ENCODE results near the gene PAK1IP1.
"Not testable (repeated sequence)": the region's sequence is repeated elsewhere in the genome, so short reads cannot be mapped to it uniquely, and the experiment has no call there.

The PAK1IP1 gene

DNA sequence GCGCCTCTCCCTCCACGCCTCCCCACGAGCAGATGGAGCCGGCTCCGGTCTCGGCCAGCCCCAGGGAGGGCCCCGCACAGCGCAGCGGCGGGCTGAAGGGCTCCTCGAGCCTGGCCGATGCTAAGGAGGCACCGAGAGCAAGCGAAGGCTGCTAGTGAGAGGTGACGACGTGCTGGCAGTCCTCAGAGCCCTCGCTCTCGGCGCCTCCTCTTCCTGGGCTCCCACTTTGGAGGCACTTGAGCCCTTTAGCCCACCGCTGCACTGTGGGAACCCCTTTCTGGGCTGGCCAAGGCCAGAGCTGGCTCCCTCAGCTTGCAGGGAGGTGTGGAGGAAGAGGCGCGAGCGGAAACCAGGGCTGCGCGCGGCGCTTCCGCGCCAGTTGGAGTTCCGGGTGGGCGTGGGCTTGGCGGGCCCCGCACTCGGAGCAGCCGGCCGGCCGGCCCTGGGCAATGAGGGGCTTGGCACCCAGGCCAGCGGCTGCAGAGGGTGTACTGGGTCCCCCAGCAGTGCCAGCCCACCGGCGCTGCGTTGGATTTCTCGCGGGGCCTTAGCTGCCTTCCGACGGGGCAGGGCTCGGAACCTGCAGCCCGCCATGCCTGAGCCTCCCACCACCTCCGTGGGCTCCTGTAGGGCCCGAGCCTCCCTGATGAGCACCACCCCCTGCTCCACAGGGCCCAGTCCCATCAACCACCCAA, 25.6 kb downstream of the PAK1IP1 start:
- DNase-seq (ENCODE audit: low read depth in 1 of 2, low spot score in 1 of 2) = peak in 1 of 2 experiments; percentile 54
- TF ChIP-seq POLR2AphosphoS5 (IDR thresholded peaks at IDR 0.05; ENCODE audit: low read depth) (0 out of 2 replicates have a peak, but pooled peaks have one; percentile 14), GABPA (IDR thresholded peaks at IDR 0.05; ENCODE audit: low read depth) (no peak)
- Histone ChIP-seq H3K27me3 (ENCODE audit: insufficient read depth, poor library complexity, severe bottlenecking) (no peaks in the 10 kb centered on the region), H3K27ac (replicated peaks) (peak overlapping the region; percentile 83), H3K4me3 (replicated peaks; ENCODE audit: insufficient read depth, low read length) (peak overlapping the region; percentile 49)

DNA sequence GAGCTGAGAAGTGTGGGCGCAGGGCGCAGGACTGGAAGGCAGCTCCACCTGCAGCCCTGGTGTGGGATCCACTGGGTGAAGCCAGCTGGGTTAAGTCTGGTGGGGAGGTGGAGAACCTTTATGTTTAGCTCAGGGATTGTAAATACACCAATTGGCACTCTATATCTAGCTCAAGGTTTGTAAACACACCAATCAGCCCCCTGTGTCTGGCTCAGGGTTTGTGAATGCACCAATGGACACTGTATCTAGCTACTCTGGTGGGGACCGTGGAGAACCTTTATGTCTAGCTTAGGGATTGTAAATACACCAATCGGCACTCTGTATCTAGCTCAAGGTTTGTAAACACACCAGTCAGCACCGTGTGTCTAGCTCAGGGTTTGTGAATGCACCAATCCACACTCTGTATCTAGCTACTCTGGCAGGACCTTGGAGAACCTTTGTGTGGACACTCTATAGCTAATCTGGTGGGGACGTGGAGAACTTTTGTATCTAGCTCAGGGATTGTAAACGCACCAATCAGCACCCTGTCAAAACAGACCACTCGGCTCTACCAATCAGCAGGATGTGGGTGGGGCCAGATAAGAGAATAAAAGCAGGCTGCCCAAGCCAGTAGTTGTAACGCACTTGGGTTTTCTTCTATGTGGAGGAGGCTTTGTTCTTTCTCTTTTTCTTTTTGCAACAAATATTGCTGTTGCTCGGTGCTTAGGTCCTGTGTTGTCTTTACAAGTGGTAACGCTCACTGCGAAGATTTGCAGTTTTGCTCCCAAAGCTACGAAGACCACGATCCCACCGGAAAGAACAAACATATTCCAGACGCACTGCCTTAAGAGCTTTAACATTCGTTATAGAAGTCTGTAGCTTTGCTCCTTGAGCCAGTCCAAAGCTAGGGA, 26.4 kb downstream of the PAK1IP1 start:
- not testable (repeated sequence) for H3K27me3 ChIP-seq (ENCODE audit: insufficient read depth, poor library complexity, severe bottlenecking)
- H3K27ac ChIP-seq (replicated peaks) = peak overlapping the region; percentile 83
- peak overlapping the region; percentile 49 for H3K4me3 ChIP-seq (replicated peaks; ENCODE audit: insufficient read depth, low read length)
- DNase-seq (ENCODE audit: low read depth in 1 of 2, low spot score in 1 of 2) = peak in 1 of 2 experiments; percentile 27

DNA sequence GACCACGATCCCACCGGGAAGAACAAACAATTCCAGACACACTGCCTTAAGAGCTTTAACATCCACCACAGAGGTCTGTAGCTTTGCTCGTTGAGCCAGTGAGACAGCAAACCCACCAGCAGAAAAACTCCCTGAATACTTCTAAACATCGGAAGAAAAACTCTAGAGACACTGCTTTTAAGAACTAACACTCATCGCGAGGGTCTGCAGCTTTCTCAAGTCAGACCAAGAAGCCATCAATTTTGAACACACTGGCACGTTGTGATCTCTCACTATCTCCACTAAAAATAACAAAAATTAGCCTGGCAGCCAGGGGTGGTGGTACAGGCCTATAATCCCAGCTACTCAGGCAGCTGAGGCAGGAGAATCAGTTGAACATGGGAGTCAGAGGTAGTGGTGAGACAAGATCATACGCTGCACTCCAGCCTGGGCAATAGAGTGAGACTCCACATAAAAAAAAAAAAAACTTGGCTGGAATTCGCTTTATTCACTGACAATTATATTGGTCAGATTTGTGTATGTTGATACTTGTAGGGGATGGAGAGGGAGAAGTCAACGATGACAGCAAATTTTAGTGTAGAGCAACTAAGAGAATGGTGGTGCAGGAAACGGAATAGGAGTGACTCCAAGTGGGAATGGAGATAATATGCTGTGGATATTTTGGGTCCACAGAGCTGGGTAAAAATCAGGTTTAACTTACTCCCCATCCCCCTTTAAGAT, 27.2 kb downstream of the PAK1IP1 start:
- H3K27ac ChIP-seq (replicated peaks) = peak overlapping the region; percentile 79
- H3K27me3 ChIP-seq (ENCODE audit: insufficient read depth, poor library complexity, severe bottlenecking) = no peaks in the 10 kb centered on the region
- peak overlapping the region; percentile 46 for H3K4me3 ChIP-seq (replicated peaks; ENCODE audit: insufficient read depth, low read length)
- TF ChIP-seq, protein P1, sequence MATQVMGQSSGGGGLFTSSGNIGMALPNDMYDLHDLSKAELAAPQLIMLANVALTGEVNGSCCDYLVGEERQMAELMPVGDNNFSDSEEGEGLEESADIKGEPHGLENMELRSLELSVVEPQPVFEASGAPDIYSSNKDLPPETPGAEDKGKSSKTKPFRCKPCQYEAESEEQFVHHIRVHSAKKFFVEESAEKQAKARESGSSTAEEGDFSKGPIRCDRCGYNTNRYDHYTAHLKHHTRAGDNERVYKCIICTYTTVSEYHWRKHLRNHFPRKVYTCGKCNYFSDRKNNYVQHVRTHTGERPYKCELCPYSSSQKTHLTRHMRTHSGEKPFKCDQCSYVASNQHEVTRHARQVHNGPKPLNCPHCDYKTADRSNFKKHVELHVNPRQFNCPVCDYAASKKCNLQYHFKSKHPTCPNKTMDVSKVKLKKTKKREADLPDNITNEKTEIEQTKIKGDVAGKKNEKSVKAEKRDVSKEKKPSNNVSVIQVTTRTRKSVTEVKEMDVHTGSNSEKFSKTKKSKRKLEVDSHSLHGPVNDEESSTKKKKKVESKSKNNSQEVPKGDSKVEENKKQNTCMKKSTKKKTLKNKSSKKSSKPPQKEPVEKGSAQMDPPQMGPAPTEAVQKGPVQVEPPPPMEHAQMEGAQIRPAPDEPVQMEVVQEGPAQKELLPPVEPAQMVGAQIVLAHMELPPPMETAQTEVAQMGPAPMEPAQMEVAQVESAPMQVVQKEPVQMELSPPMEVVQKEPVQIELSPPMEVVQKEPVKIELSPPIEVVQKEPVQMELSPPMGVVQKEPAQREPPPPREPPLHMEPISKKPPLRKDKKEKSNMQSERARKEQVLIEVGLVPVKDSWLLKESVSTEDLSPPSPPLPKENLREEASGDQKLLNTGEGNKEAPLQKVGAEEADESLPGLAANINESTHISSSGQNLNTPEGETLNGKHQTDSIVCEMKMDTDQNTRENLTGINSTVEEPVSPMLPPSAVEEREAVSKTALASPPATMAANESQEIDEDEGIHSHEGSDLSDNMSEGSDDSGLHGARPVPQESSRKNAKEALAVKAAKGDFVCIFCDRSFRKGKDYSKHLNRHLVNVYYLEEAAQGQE (IDR thresholded peaks at IDR 0.05; ENCODE audit: insufficient replicate concordance, low read depth) = no peak
- TF ChIP-seq POLR2AphosphoS5 (IDR thresholded peaks at IDR 0.05; ENCODE audit: low read depth) (no peak), GABPA (IDR thresholded peaks at IDR 0.05; ENCODE audit: low read depth) (no peak)
- DNase-seq (ENCODE audit: low read depth in 1 of 2, low spot score in 1 of 2) = no peak

DNA sequence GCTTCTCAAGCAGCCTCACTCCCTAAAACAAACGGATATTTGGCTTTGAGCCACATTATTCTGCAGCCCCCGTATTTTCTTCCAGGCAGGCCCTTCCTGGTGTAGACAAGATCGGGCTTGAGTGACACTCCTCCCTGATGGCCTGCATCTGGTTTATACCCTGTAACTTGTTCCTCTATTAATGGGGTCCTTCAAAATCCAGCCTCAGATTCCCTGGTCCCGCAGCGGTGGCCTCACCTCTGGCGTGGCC, 27.7 kb downstream of the PAK1IP1 start:
- no peak for DNase-seq (ENCODE audit: low read depth in 1 of 2, low spot score in 1 of 2)
- H3K4me3 ChIP-seq (replicated peaks; ENCODE audit: insufficient read depth, low read length) = peak overlapping the region; percentile 46
- TF ChIP-seq, protein P2, sequence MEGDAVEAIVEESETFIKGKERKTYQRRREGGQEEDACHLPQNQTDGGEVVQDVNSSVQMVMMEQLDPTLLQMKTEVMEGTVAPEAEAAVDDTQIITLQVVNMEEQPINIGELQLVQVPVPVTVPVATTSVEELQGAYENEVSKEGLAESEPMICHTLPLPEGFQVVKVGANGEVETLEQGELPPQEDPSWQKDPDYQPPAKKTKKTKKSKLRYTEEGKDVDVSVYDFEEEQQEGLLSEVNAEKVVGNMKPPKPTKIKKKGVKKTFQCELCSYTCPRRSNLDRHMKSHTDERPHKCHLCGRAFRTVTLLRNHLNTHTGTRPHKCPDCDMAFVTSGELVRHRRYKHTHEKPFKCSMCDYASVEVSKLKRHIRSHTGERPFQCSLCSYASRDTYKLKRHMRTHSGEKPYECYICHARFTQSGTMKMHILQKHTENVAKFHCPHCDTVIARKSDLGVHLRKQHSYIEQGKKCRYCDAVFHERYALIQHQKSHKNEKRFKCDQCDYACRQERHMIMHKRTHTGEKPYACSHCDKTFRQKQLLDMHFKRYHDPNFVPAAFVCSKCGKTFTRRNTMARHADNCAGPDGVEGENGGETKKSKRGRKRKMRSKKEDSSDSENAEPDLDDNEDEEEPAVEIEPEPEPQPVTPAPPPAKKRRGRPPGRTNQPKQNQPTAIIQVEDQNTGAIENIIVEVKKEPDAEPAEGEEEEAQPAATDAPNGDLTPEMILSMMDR (IDR thresholded peaks at IDR 0.05; ENCODE audit: insufficient read depth, low read length) = no peak
- no peak for TF ChIP-seq POLR2AphosphoS5 (IDR thresholded peaks at IDR 0.05; ENCODE audit: low read depth)
- no peak for TF ChIP-seq GABPA (IDR thresholded peaks at IDR 0.05; ENCODE audit: low read depth)
- TF ChIP-seq SPI1 (IDR thresholded peaks at IDR 0.05; ENCODE audit: borderline replicate concordance, low read depth) = no peak
- TF ChIP-seq, protein P1 (IDR thresholded peaks at IDR 0.05; ENCODE audit: insufficient replicate concordance, low read depth) = no peak
- H3K27me3 ChIP-seq (ENCODE audit: insufficient read depth, poor library complexity, severe bottlenecking) = no peaks in the 10 kb centered on the region
- peak overlapping the region; percentile 79 for H3K27ac ChIP-seq (replicated peaks)
